Fibroblast of skin of right quadriceps (primary cell): ENCODE measurements around the gene SLC16A12.
"Not testable (repeated sequence)": the region's sequence is repeated elsewhere in the genome, so short reads cannot be mapped to it uniquely, and the experiment has no call there.

ENCODE experiments used
- DNase-seq: peaks from one replicate; pipeline ENCODE4 v3.0.0-alpha.2; 2013

SLC16A12 gene

DNA sequence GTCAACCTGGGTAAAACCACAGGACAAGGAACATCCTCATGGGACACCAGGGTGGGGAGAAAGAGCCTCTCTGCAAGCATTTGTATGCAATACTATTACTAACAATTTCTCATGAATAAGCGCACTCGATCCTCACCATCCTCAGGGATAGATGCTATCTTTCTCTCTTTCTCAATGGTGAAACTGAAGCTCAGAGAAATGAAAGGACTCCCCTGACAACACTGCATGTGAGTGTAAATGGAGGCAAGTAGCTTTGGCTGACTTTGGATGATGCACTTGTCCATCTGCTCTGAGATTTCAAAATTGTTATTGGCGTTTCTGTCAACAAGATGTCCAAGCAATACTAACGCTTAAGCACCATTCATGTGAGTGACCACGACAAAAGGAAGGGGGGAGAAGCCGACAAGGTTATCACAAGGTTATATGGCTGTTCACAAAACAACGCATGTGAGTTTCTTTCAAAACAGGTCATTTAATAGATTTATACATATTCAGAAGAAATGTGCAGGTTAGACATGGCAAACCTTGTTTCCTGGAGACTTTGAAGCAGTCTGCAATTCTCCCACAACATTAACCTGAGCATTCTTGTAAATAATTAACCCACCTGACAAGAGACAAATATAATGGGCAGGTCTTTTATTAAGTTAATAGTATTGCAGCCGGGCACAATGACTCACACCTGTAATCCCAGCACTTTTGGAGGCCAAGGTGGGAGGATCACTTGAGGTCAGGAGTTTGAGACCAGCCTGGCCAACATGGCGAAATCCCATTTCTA, 67.0 kb downstream of the SLC16A12 start:
- DNase-seq = no peak

DNA sequence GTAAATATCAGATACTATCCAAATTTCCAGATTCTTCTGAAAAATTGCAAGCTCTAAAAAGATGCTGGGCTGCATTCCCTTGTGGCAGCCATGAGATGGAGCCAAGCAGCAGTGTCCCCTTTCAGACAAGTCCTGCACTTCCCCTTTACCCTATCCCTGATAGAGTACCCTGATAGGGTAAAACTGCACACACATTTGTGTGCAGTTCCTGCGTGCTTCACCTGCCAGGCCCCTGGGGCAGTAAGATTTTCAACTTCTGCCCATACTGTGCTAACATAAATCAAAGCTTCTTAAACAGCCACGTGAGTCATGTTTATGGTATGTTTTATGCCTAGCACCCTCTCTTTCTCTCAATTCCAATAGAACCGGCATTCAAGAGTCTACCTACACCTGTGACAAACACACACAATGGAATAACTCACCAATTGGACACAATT, 68.8 kb downstream of the SLC16A12 start:
- peak; percentile 32 for DNase-seq

DNA sequence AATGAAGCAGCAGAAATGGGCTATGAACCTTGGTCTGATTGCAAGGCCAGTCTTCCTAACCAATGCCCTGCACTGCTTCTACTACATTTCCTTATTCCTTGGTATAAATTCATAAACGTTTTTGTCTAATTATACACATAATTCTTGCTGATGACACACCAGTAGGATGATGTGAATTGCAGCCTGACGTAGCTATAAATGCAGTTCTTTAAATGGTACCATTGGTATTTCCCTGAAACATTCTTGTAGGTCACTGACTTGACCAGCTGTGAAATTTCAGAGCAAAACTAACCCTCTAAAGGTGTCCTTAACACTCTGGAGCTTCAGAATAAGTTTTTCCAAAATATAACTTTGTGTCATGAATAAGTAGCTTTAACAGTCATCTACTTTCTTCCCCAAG, 70.2 kb downstream of the SLC16A12 start:
- no peak for DNase-seq

DNA sequence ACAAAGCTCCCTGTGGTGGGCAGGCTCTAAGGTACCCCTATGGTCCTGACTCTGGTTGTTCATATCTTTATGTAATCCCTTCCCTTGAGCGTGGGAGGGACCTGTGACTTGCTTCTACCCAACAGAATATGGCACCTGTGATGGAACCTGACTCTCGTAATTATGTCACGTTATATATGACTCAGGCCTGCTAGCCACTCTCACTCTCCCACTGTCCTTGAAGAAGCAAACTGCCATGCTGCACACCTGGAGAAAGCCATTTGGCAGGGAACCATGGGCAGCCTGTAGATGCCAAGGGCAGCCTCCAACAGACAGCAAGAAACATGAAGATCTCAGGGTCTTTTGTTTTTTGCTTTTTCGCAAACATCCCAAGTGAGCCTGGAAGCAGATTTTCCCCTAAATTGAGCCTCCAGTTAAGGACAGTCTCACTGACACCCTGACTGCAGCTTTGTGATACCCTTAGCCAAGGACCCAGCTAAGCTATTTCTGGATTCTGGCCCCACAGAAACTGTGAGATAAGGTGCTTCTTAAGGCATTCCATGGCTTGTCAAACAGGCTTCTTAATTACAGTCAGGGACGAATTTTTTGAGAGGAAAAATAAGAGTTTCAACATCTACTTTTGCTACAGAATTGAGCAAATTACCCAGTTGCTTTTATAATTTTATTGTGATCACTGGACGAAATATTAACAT, 71.4 kb downstream of the SLC16A12 start:
- DNase-seq = no peak

DNA sequence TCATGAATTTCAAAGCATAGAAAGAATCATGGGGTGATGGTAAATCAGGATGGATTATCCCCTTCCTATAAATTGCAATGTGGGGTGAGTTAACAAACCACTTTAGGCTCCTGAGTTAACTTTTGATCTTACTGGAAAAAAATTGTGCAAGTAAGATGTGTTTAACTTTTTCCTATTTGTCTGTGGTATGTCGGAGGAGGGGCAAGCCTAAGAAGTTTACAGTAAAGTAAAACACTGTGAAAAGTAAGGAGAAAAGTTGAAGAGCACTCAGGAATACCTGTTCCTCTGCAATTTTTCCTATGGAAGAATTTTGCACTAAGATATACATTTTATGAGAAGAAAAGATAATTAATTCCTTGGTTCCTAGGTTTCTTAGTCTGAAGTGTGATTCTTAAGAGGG, 76.6 kb downstream of the SLC16A12 start:
- peak; percentile 48 for DNase-seq

DNA sequence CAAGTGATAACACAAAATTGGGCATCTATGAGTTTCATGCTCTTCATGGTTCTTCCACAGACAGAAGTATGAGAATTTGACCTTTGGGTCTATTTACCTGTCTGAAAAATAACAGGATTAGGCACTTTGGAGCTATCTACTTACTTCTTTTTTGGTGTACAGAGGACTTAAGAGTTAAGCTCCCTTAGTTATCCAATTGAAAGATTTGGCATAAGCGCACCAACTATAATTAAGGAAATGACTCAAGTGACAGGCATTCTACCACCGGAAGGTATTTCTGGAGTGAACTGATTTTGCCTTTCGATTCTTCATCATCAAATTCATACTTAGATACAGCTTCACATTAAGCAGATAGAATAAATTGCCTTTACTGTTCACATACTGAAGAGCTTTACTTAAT, 77.1 kb downstream of the SLC16A12 start:
- peak; percentile 86 for DNase-seq

DNA sequence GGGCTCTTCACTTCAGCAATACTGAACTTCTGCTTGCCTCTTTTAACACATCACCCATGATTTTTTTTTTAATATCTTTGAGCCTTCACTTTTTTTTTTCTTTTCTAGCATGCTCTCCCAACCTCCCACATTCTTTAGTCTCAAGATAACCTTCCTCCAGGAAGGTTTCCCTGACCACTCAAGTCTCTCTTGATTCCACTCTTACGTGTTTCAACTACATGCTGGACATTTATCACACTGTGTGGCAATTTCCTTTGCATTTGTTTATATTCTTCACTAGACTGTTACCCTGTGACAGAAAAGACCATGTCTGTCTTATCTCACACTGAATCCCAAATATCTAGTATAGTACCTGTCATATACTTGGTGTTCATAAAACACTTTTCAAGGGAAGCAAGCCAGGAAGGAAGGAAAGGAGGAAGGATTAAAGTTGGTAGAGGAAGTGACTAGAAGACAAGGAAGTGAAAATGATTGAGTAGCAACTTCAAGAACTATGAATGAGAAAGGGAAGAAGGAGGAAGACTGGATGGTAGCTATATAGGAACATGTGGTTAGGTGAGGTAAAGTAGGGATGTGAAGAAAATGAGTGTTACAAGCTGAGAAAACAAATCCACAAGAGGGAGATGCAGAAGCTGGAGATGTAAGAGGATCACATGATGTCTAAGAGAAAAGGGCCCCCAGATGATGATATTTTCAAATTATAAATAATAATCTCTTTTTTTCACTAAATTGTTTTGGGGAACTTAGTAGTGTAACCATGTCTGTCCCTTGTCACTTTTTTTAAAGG, 80.6 kb downstream of the SLC16A12 start:
- no peak for DNase-seq

DNA sequence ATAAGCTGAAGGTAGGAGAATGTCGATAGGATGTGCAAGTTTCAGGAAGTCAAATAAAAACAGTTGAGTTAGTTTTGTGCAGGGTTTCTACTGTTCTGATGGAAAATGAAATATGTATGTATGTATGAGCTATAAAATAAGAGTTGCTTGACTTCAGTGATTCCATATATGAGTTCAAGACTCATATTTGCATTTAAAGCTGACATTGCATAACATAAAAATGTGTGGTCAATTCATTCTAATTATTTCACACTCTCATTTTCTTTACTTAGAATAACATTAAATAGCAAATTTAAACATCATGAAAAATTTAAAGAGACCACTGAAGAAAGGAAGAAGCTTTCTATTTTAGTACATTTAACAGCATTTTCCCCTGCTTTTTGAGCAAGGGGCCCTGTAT, 83.2 kb downstream of the SLC16A12 start:
- no peak for DNase-seq

DNA sequence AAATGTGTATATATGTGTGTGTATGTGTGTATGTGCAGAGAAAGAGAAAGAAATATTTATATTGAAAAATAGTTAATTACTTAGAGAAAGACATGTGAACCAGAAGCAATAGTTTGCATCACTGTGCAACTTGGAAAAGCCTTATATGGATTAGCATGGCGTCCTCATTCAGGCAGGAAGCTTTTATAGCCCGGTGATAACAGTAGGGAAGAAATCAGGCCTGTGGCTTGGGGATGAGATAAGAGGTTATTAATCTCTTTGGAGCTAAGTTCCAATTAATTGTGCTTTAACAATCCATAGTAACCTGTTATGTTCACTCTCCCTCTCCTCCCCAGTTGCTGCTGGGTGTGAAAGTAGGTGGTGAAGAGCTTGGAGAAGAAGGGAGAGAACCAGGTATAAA, 84.5 kb downstream of the SLC16A12 start:
- DNase-seq = no peak

DNA sequence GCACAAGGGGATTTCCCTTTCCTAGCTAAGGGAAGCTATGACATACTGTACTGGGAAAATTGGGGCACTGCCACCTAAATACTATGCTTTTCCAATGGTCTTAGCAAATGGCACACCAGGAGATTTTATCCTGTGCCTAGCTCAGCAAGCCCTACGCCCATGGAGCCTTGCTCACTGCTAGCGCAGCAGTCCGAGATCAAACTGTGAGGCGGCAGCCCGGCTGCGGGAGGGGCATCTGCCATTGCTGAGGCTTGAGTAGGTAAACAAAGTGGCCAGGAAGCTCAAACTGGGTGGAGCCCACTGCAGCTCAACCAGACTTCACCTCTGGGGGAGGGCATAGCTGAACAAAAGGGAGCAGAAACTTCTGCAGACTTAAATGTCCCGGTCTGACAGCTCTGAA, 90.6 kb downstream of the SLC16A12 start:
- DNase-seq = not testable (repeated sequence)

DNA sequence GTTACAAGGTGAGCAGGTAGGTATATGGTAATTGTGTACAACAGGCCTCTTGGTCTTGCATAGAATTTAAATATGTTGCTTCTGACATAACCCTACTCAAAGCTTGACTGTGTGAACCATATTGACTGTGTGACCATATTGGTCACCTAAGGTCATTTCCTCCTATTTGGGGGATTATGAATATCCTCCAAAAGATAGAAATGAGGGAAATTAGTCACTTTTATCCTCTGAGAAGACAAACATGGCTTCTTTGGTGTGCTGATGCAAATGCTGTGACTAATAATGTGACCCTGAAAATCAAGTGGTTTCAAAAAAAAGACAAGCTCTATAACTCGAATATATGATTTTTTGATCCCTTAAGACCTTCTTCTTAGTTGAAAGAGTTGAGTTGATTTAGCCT, 93.1 kb downstream of the SLC16A12 start:
- no peak for DNase-seq

DNA sequence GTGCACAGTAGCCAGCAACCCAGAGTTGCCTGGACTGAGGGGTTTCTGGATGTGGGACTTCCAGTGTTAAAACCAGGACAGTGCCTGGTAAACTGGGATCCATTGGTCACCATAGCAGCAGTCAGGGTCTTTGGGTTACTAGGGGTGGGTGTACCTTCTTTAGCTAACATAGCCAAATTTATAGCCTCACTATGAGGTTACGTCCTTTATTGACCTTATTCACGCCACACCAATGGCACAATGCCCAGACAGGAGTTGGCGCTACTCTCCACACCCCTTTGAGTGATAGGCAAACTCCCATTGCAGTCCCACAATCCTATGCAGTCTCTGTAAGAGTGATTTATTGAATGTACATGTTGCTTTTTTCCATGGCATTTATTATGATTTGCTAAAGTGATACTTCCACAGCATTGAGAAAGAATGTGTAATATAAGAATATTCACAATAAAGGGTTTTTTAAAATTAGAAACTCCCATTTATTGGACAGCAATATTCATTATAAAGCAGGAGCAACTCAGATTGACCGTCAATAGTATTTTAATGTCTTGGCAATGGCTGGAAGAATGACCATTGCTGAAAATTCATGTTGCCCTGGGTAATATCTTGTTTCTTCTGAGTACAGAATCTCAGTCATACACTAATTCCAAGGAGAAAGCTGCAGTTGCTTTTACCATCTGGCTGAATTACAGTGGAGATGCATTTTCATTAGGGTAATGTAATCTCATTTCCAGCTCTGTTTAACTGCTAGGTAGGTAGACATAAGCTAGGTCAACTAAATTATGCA, 95.0 kb downstream of the SLC16A12 start:
- no peak for DNase-seq

DNA sequence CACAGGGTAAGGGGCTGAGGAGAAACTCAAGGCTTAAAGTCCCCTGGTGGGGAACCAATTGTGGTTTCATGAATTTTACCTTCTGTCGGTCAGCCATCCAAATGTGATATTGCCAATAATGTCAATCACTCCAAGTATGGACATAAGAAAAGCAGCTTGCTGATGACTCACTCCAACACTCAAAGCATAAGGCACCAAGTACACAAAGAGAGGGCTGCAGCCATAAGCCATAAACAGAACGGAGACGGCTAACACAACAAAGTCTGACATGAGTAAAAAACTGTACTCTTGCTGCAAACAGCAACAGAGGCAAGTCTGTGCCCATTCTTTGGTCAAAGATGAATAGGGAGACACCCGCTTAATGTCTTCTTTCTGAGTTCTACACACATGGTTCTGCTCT, 96.9 kb downstream of the SLC16A12 start:
- no peak for DNase-seq

DNA sequence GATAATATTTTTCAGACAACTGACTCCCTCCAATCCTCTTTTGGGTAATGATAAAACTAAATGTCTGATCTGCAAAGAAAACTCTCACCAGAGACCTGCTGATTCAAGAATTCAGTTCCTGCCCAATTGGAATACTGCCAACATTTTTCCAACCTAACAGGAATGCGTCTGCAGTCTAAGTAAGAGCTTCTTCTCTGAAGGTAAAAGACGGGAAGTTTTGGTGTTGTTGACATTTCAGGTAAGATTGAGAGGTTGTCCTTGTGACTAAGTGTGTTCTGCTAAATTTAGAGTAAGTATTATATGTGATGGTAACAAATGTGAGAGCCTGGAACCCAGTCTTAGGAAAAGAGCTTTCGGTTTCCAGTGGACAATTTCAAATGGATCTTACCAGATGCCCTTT, 103.4 kb downstream of the SLC16A12 start:
- DNase-seq = peak; percentile 73

DNA sequence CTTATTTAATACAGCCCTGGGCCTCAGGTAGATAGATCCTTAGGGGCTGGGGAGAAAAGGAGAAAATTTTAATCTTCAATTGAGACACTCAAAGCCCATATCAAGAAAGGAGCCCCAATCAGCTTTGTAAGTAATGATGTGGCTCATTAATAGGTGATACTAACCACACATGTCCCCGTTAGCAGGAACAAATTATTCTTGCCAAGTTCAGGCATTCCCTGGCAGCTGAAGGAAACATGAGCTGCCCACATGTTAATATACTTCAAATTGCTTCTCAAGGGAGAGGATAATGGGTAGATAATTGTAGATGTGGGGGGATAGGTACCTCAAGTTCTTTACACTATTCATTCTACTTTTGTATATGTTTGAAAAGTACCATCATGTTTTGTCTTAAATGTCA, 106.5 kb downstream of the SLC16A12 start:
- no peak for DNase-seq

DNA sequence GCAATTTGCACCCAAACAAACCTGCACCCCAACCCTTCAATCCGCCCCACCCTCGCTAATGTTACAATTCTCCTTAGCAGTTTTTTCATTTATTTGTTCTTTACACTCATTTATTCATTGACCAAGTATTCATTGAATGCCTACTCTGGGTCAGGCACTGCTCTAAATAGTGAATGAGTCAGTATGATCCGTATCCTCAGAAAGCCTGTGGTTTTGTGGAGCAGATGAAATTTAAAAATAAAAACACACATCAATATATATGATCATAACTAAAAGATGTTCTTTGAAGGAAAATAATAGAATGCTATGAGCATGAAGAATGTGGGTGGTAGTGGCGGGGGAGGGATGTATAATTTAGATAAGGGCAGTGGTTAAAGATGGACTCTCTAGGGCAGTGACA, 107.8 kb downstream of the SLC16A12 start:
- peak; percentile 86 for DNase-seq

DNA sequence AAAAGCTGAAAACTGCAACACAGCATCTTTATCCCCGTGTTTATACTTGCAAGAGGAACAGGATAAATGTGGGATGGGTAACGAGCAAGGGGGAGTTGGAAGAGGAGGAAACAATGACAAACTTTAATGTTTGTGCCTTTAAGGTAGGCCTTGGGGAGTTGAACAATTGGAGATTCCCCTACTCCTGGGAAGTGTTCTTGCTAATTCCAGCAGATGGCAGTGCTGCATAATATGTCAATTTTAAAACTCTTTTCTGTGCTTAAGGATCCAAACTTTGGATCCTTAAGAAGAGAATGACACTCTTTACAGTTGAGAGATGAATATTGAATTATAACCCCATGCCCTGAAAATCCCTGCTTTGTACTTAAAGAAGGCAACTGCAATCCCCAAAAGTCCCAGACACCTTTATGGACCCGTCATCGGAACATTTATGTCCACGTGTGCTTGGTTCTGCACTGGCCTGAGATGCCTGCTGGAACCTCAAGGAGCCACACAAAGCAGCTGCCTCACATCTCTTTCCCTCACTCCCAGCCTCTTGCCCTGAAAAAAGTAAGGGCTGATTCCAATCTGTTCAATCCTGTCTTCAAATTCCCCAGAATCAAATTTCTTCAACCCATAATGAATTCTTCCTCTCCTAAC, 109.0 kb downstream of the SLC16A12 start:
- DNase-seq = peak; percentile 66

DNA sequence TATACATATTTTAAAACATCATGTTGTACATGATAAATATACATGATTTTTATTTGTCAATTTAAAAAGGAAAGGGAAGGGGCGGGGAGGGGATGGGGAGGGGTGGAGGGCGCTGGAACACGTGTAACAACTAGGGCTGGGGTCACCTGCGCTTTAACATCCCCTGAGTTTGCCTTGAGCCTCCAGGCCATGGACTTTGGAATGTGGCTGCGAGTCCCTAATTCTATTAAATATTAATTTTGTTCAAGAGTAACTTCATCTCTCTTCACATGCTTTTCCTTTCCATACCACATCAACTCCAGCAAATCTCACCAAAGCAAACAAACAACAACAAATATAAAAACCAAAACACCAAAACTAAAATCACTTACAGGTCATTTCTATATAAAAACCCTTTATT, 110.4 kb downstream of the SLC16A12 start:
- no peak for DNase-seq

DNA sequence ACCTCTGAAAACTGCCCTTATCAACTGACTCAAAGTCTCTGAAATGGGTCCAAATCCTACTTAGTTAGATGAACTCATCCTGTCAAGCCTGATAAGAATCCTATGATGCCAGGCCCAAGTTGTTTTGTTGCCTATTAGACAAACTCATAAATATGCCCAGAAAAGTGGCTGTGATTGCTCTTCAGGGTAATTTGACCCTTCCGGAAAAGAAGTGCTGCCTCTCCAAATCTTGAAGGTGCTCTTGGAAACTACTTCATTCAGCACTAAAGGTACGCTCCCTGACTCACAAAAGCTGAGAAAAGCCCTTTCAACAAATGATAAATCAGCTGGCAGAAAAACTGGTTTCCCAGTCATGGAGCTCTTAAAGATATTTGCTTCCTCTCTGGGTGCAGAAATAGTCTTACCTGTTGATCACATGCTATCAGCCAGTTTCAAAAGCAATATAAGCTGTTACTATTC, 114.3 kb downstream of the SLC16A12 start:
- DNase-seq = no peak

DNA sequence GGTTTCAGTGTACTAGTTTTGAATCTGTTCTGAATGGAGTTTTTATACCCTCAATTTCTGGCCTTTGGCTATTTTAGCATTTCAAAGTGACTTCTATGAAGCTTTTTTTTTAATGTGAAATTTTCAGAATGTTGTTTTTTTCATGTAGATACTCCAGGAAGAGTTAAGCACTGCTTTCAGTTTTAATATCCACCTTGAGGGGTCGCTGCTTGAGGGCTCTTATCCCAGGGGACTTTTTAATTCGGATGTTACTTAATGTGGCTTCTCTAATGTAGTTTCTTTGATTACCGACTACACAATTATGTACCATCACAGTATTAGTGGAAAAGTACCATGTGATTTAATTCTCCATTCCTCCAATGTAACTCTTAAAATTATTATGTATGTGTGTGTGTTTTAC, 115.8 kb downstream of the SLC16A12 start:
- DNase-seq = no peak

DNA sequence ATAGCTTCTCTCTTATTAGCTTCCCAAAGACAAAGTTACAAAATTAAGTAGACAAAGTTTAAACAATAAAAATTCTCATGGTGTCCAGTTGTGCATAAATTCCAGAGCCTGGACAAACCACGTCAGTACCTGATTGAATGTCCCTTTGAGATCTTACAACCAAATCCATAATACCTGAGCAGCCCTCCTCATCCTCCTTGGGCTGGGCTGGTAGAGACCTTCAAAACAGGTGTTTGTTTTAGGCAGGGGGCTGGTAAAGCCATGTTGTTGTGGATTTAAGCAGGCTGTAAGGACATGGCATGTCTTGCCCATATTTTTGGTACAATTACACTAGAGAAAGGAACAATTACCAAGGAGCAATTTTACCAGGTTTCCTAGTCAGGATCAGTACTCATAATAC, 118.9 kb downstream of the SLC16A12 start:
- no peak for DNase-seq
